DMS114 treated with DMSO at 0.1 percent for 48 hours (cell line): ENCODE measurements around the gene MID2.
"Not testable (repeated sequence)": the region's sequence is repeated elsewhere in the genome, so short reads cannot be mapped to it uniquely, and the experiment has no call there.

Experiments
- DNase-seq: peaks from one replicate; lab custom pipeline; 2025; ENCODE audit not compliant: unreplicated experiment; lab: John Stamatoyannopoulos, UW

Gene MID2

GRCh38 chrX:107842715-107843400 lies 17.2 kb downstream of the MID2 start:
- no peak for DNase-seq

GRCh38 chrX:107845625-107846024 lies 20.0 kb downstream of the MID2 start:
- DNase-seq = no peak

GRCh38 chrX:107848591-107848990 lies 22.9 kb downstream of the MID2 start:
- no peak for DNase-seq

GRCh38 chrX:107849747-107850421 lies 24.2 kb downstream of the MID2 start:
- DNase-seq = no peak

GRCh38 chrX:107850422-107850765 lies 24.7 kb downstream of the MID2 start:
- DNase-seq = no peak

- DNase-seq = no peak
Measured at GRCh38 chrX:107851215-107851614, 25.5 kb downstream of the MID2 start.

- not testable (repeated sequence) for DNase-seq
Measured at GRCh38 chrX:107851665-107852064, 26.0 kb downstream of the MID2 start.

GRCh38 chrX:107856289-107856688 lies 30.6 kb downstream of the MID2 start:
- no peak for DNase-seq

GRCh38 chrX:107857041-107857440 lies 31.4 kb downstream of the MID2 start:
- DNase-seq = not testable (repeated sequence)

GRCh38 chrX:107857837-107858236 lies 32.2 kb downstream of the MID2 start:
- DNase-seq = no peak

GRCh38 chrX:107861056-107861455 lies 35.4 kb downstream of the MID2 start:
- no peak for DNase-seq

- no peak for DNase-seq
Measured at GRCh38 chrX:107871136-107871535, 45.5 kb downstream of the MID2 start.

GRCh38 chrX:107878106-107878505 lies 52.4 kb downstream of the MID2 start:
- no peak for DNase-seq

GRCh38 chrX:107880054-107880610 lies 54.5 kb downstream of the MID2 start:
- no peak for DNase-seq

- peak; percentile 26 for DNase-seq
Measured at GRCh38 chrX:107894038-107894437, 68.4 kb downstream of the MID2 start.

- no peak for DNase-seq
Measured at GRCh38 chrX:107902721-107903120, 77.1 kb downstream of the MID2 start.

- DNase-seq = no peak
Measured at GRCh38 chrX:107905366-107905765, 79.7 kb downstream of the MID2 start.

GRCh38 chrX:107924136-107924746 lies 98.6 kb downstream of the MID2 start:
- no peak for DNase-seq

GRCh38 chrX:107934262-107934661 lies 108.6 kb downstream of the MID2 start:
- DNase-seq = no peak

GRCh38 chrX:107935200-107935599 lies 109.5 kb downstream of the MID2 start:
- no peak for DNase-seq

- no peak for DNase-seq
Measured at GRCh38 chrX:107935664-107936433, 110.2 kb downstream of the MID2 start.

GRCh38 chrX:107936434-107936730 lies 110.7 kb downstream of the MID2 start:
- no peak for DNase-seq
